AG04450 (cell line): ENCODE results near the gene TSHZ1. TPM values are rescaled to one million over a fixed set of nuclear protein-coding genes. Genes with fewer than 3 reads are reported as not detected.
"Not testable (repeated sequence)": the region's sequence is repeated elsewhere in the genome, so short reads cannot be mapped to it uniquely, and the experiment has no call there.

Experiments used
- CTCF ChIA-PET: fragments of 300-600, 350-600 bp; formaldehyde crosslinking; extraction: SDS; loops from one replicate; lab custom pipeline; 2022; ENCODE audit warnings: antibody characterized with exemption, inconsistent platforms; lab: Charles Lee
- POLR2A ChIA-PET: fragments of 350-600 bp; formaldehyde crosslinking; extraction: SDS; loops from one replicate; lab custom pipeline; 2021; ENCODE audit warnings: antibody characterized with exemption, inconsistent platforms; lab: Yijun Ruan, JAX
- DNase-seq: peaks from one replicate; pipeline ENCODE4 v3.0.0-alpha.2; 2011; ENCODE audit warnings: low read depth, low spot score
- H3K27ac ChIP-seq: one replicate; pipeline ENCODE4 v1.5.1; 2012; ENCODE audit warnings: low read depth, low read length, control low read depth
- H3K27me3 ChIP-seq: one replicate; pipeline ENCODE4 v1.6.0; 2012; ENCODE audit warnings: low read length; ENCODE audit not compliant: control insufficient read depth, insufficient read depth
- H3K4me3 ChIP-seq: 2 replicates; pipeline ENCODE4 v1.5.1; 2011; ENCODE audit warnings: mild to moderate bottlenecking, low read depth, low read length, control low read depth
- H3K9me3 ChIP-seq: 2 replicates; pipeline ENCODE4 v1.5.1; 2012; ENCODE audit warnings: low read length; ENCODE audit not compliant: control insufficient read depth, insufficient read depth
- CTCF ChIP-seq: IDR thresholded peaks from 2 replicates; pipeline ENCODE4 v1.5.1; 2011; ENCODE audit warnings: low read depth, low read length, control low read depth, inconsistent platforms
- polyA plus RNA-seq: library from polyadenylated mRNA; depleted of rRNA; stranded (reverse); fragments of >200 nt; gene quantifications from 2 replicates; pipeline ENCODE4 v1.2.3, GENCODE V29; 2011

Gene TSHZ1
- polyA plus RNA-seq, 1 experiment = 3.9 TPM

- no peak overlapping the region for H3K4me3 ChIP-seq
- no peak for TF ChIP-seq CTCF
- H3K9me3 ChIP-seq = no peaks in the 10 kb centered on the region
- no peak for DNase-seq
- CTCF ChIA-PET = no interaction called here
- no peak overlapping the region for H3K27ac ChIP-seq
- POLR2A ChIA-PET = no interaction called here
- no peaks in the 10 kb centered on the region for H3K27me3 ChIP-seq
These were observed 114.2 kb downstream of the TSHZ1 start for GRCh38 chr18:75324686-75325257.

DNA sequence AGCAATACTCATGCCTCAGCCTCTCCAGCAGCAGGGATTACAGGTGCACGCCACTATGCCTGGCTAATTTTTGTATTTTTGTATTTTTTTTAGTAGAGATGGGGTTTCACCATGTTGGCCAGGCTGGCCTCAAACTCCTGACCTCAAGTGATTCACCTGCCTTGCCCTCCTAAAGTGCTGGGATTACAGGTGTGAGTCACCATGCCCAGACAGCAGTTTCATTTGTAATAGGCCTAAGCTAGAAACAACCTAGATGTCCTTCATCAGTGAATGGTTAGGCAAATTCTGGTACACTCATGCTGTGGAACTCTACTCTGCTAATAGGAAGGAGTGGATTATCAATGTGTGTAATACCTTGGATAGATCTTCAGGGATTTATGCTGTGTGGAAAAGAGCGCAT is 119.2 kb downstream of the TSHZ1 start:
- H3K27ac ChIP-seq, H3K4me3 ChIP-seq, POLR2A ChIA-PET, DNase-seq, CTCF ChIA-PET, H3K27me3 ChIP-seq, H3K9me3 ChIP-seq: not testable (repeated sequence)

- no peak overlapping the region for H3K4me3 ChIP-seq
- CTCF ChIA-PET = no interaction called here
- TF ChIP-seq CTCF = no peak
- POLR2A ChIA-PET = no interaction called here
- H3K9me3 ChIP-seq = no peaks in the 10 kb centered on the region; the same call in 1 of the 2 replicates
- H3K27ac ChIP-seq = no peak overlapping the region
- DNase-seq = no peak
- H3K27me3 ChIP-seq = no peaks in the 10 kb centered on the region
These were observed 119.7 kb downstream of the TSHZ1 start for GRCh38 chr18:75330308-75330707.

- Histone ChIP-seq H3K27me3 (no peaks in the 10 kb centered on the region), H3K4me3 (no peak overlapping the region), H3K27ac (no peak overlapping the region), H3K9me3 (no peaks in the 10 kb centered on the region; the same call in 1 of the 2 replicates)
- POLR2A ChIA-PET = no interaction called here
- CTCF ChIA-PET = no interaction called here
- no peak for DNase-seq
- no peak for TF ChIP-seq CTCF
These were observed 124.3 kb downstream of the TSHZ1 start for GRCh38 chr18:75334869-75335268.

DNA sequence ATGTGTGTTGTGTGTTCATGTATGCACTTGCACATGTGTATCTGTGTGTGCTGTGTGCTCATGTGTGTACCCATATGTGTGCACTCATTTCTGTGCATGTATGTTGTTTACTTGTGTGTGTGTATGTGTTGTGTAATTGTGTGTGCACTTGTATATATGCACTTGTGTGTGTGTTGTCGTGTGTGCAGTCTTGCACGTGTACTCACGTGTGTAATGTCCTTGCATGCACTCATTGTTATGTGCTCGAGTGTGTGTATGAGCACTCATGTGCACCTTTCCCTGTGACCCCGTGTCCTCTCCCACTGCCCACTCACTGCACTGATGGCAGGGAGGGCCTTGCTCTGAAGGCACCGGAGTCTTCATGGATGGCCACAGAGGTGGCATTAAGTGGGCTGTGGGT is 124.9 kb downstream of the TSHZ1 start:
- ChIA-PET CTCF (no interaction called here), POLR2A (interaction anchor here (0.7 kb wide), 1 partner anchor 210 kb away, joined by 4 read pairs; no protein-coding TSS in a partner anchor)
- Histone ChIP-seq H3K27me3 (no peaks in the 10 kb centered on the region), H3K27ac (no peak overlapping the region), H3K9me3 (no peaks in the 10 kb centered on the region; the same call in 1 of the 2 replicates), H3K4me3 (no peak overlapping the region)
- no peak for TF ChIP-seq CTCF
- DNase-seq = no peak

DNA sequence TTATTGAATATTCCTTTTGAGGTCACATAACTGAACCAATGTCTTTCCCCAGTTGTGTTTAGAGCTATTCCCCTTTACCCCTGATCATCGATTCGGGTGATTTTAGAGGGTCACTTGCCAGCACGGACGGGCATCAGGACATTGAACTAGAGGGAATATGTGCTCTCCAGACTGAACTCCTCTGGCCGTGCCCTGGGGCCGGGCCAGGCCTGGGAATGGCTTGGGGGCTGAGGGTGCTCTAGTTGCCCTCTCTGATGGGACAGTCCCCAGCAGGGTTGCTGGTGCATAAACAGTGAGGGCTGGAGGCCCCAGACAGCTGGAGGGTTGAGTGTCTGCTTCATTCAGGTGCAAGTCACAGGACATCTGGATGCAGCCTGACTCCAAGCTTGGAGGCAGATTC is 126.2 kb downstream of the TSHZ1 start:
- no peak for DNase-seq
- Histone ChIP-seq H3K4me3 (no peak overlapping the region), H3K27me3 (peaks cover 3% of the 10 kb centered on the region), H3K9me3 (no peaks in the 10 kb centered on the region; the same call in 1 of the 2 replicates), H3K27ac (no peak overlapping the region)
- CTCF ChIA-PET = no interaction called here
- no peak for TF ChIP-seq CTCF
- POLR2A ChIA-PET = no interaction called here
